Measurements from ENCODE around the gene RAB10.

RAB10 gene

GRCh38 chr2:26169226-26169625 is 135.3 kb downstream of the RAB10 start:
- TF ChIP-seq, protein P1, sequence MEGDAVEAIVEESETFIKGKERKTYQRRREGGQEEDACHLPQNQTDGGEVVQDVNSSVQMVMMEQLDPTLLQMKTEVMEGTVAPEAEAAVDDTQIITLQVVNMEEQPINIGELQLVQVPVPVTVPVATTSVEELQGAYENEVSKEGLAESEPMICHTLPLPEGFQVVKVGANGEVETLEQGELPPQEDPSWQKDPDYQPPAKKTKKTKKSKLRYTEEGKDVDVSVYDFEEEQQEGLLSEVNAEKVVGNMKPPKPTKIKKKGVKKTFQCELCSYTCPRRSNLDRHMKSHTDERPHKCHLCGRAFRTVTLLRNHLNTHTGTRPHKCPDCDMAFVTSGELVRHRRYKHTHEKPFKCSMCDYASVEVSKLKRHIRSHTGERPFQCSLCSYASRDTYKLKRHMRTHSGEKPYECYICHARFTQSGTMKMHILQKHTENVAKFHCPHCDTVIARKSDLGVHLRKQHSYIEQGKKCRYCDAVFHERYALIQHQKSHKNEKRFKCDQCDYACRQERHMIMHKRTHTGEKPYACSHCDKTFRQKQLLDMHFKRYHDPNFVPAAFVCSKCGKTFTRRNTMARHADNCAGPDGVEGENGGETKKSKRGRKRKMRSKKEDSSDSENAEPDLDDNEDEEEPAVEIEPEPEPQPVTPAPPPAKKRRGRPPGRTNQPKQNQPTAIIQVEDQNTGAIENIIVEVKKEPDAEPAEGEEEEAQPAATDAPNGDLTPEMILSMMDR (conservative IDR thresholded peaks at IDR 0.05) = no peak
- TF ChIP-seq ZFX (IDR thresholded peaks at IDR 0.05) = no peak

DNA sequence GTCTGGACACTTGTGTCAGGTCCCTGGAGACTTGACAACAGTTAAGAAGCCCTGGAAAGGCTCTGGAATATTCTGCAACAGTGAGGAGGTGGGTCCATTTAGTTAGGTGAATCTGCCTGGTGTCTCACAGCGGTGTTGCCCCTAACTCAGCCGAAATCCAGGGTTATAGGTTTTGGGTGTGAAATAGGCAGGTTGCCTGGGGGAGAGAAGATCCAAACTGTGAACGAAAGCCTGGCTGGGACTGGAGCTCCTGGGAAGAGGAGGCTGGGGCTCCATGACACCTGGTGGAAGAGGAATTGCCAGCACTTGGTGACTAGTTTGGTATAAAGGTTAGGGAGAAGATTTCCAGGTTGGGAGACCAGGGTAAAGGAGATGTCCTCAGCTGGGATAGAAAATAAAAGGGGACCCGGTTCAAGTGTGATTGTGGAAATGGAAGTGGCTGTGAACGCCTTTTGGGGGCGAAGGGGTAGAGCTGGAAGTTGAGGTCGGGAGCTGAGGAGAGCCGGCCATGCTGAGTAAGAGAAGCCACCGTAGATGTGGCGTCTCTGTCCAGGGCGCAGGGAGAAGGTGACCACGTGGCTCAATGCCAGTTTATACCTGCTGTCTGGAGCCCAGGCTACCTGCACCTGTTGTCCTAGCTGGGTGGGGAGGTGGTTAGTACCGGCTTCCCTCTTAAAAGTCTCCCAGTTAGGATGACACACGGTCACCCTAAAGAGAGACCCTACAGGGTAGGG is 136.0 kb downstream of the RAB10 start:
- TF ChIP-seq, protein P1 (conservative IDR thresholded peaks at IDR 0.05) = no peak
- TF ChIP-seq ZFX (IDR thresholded peaks at IDR 0.05) = no peak
- no peak overlapping the region for H3K27ac ChIP-seq

More at GRCh38 chr2:26169226-26169625, 135.3 kb downstream of the RAB10 start:
- no peak overlapping the region for H3K27ac ChIP-seq

GRCh38 chr2:26170795-26171194 is 136.9 kb downstream of the RAB10 start:
- TF ChIP-seq, protein P1 (conservative IDR thresholded peaks at IDR 0.05) = no peak
- TF ChIP-seq ZFX (IDR thresholded peaks at IDR 0.05) = no peak
- H3K27ac ChIP-seq = no peak overlapping the region

DNA sequence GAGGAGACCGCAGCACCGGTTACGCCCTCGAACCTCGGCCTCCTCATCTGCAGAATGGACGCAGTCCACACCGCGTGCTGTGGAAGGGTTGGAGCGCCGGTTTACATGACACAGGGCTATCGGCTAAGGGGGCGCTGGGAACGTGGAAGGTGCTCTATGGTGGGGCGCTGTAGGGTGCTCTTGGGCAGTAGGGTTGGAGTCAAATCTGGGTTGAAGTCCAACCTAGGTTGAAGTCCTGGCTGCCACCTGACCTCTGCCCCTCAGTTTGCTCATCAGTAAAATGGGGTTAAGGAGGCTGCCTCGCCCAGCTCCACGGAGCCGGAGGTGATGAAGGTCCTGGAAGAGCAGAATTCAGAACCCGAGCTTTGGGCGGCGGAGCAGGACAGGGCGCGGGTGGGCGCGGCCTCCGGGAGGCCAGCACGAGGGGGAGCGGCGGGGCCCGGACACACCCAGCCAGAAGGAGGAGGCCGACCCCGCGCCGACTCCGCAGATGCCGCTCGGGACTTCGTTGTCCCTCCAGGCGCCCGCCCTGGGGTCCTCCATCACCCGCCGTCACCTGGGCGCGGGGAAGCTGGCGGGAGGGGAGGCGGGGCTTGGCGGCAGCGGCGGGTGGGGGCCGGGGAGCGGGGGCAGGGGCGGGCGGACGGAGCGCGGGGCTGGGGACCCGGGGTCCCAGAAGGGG is 138.4 kb downstream of the RAB10 start:
- H3K27ac ChIP-seq = no peak overlapping the region
- no peak for TF ChIP-seq ZFX (IDR thresholded peaks at IDR 0.05)
- TF ChIP-seq, protein P1 (conservative IDR thresholded peaks at IDR 0.05) = no peak

DNA sequence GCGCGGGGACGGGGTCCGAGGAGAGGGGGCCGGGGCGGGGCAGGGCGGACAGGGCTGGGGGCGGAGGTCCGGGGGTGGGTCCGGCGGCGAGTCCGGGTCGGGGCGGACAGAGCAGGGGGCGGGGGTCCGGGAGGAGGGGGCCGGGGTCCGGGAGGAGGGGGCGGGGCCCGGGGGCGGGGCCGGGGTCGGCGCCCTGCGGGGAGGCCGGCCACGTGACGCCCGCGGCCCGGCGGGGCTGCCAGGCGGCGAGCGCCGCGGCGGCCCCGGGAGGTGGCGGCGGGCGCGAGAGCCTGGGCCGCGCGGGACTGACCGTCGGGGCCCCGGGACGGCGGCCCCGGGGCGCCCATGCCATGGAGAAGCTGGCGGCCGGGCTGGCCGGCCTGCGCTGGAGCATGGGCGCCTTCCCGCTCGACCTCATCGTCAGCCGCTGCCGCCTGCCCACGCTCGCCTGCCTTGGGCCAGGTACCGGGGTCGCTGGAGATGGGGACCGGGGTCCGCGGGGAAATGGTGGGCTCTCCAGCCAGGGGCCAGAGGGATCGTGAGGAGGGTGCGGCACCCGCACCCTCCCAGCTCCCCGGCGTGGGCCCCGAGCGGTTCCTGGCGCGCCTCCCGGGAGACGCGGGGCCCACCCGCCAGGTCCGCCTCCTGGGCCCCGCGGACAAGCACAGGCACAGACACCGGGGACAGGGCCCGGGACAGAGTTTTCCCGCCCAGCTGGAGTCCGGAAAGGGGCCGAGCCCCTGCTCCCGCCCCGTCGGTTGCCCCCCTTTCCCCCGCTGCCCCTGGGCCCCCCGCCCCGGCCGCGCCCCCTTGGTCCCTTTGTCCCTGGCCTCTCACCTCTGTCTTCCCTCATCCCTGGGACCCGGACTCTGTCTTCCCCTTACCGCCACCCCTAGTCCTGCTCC is 139.2 kb downstream of the RAB10 start, which contains the start of gene GAREM2:
GAREM2 (plus strand) TSS at position 218 of the 905 bp plus-strand sequence; CDS start at position 351, 133 bp downstream.
- TF ChIP-seq, protein P1 (conservative IDR thresholded peaks at IDR 0.05) = no peak
- peak; percentile 51; the same call in 1 of the 2 replicates for TF ChIP-seq ZFX (IDR thresholded peaks at IDR 0.05)
- H3K27ac ChIP-seq = peak within 1 kb of the TSS; percentile 43

GRCh38 chr2:26173776-26174482 is 140.0 kb downstream of the RAB10 start:
- TF ChIP-seq, protein P1 (conservative IDR thresholded peaks at IDR 0.05) = no peak
- no peak for TF ChIP-seq ZFX (IDR thresholded peaks at IDR 0.05)

More at GRCh38 chr2:26173776-26174482, 140.0 kb downstream of the RAB10 start:
- H3K27ac ChIP-seq = no peak overlapping the region

All from C4-2B (cell line).